SK-N-SH (cell line): ENCODE measurements around the gene CMTM2. TPM values are rescaled to one million over a fixed set of nuclear protein-coding genes. Genes with fewer than 3 reads are reported as not detected.

ENCODE experiments used
- CTCF ChIA-PET: fragments of 300-600, 350-600 bp; formaldehyde crosslinking; extraction: SDS; loops from one replicate; lab custom pipeline; 2021; lab: Yijun Ruan, JAX
- POLR2A ChIA-PET: fragments of 350-600 bp; sonication (Branson Sonifier 250); formaldehyde crosslinking; extraction: SDS; loops from one replicate; lab custom pipeline; 2020; ENCODE audit warnings: antibody characterized with exemption, inconsistent platforms; lab: Yijun Ruan, JAX
- DNase-seq: peaks from one replicate; pipeline ENCODE4 v3.0.0; 2012
- H2AFZ ChIP-seq: fragments of 200-600 bp; sonication (generic); 2 replicates; pipeline ENCODE4 v1.8.1; 2016; ENCODE audit warnings: antibody characterized with exemption, mild to moderate bottlenecking, low read depth
- H3F3A ChIP-seq: fragments of 200-600 bp; sonication (generic); replicated peaks from 2 replicates; pipeline ENCODE3; 2016; ENCODE audit warnings: antibody characterized with exemption, mild to moderate bottlenecking; ENCODE audit not compliant: insufficient read depth
- H3K27ac ChIP-seq, 2 experiments: fragments of 200-500 bp in 1 of 2; fragments of 200-600 bp in 1 of 2; sonication (Bioruptor generic) in 1 of 2; sonication (generic), shearing (Covaris generic) in 1 of 2; 2 replicates each; pipeline versions ENCODE4 v1.5.1 to v1.6.1; 2014 to 2016; ENCODE audit warnings: low read depth in 2 of 2, inconsistent platforms in 1 of 2, low read length in 1 of 2, mild to moderate bottlenecking in 1 of 2, mixed read lengths in 1 of 2
- H3K27me3 ChIP-seq: fragments of 200-600 bp; sonication (generic), shearing (Covaris generic); 2 replicates; pipeline ENCODE4 v1.6.1; 2016; ENCODE audit warnings: mixed run types; ENCODE audit not compliant: insufficient read depth
- H3K36me3 ChIP-seq, 2 experiments: fragments of 200-500 bp in 1 of 2; fragments of 200-600 bp in 1 of 2; sonication (Bioruptor generic) in 1 of 2; sonication (generic) in 1 of 2; replicated peaks in 1 of 2; 2 replicates each; pipeline versions ENCODE3 to v1.5.1; 2014 to 2016; ENCODE audit warnings: low read length in 1 of 2, mild to moderate bottlenecking in 1 of 2; ENCODE audit not compliant: insufficient read depth in 2 of 2, control insufficient read depth in 1 of 2
- H3K4me1 ChIP-seq, 2 experiments: fragments of 200-500 bp in 1 of 2; fragments of 200-600 bp in 1 of 2; sonication (Bioruptor generic) in 1 of 2; sonication (generic), shearing (Covaris generic) in 1 of 2; 2 replicates each; pipeline versions ENCODE4 v1.5.1 to v1.6.1; 2014 to 2016; ENCODE audit warnings: low read depth in 1 of 2, low read length in 1 of 2, mixed run types in 1 of 2; ENCODE audit not compliant: insufficient read depth in 2 of 2, control insufficient read depth in 1 of 2
- H3K4me2 ChIP-seq: fragments of 200-600 bp; sonication (generic), shearing (Covaris generic); 2 replicates; pipeline ENCODE4 v1.6.1; 2017; ENCODE audit warnings: mixed run types
- H3K4me3 ChIP-seq, 2 experiments: fragments of 200-500 bp in 1 of 2; fragments of 200-600 bp in 1 of 2; sonication (Bioruptor generic) in 1 of 2; sonication (generic), shearing (Covaris generic) in 1 of 2; 2 replicates each; pipeline versions ENCODE4 v1.5.1 to v1.8.1; 2014 to 2016; ENCODE audit warnings: low read depth in 2 of 2, inconsistent platforms in 1 of 2, low read length in 1 of 2, mild to moderate bottlenecking in 1 of 2, mixed read lengths in 1 of 2, moderate library complexity in 1 of 2
- H3K79me2 ChIP-seq: fragments of 200-600 bp; sonication (generic); 2 replicates; pipeline ENCODE4 v1.8.1; 2017; ENCODE audit warnings: mild to moderate bottlenecking; ENCODE audit not compliant: insufficient read depth
- H3K9ac ChIP-seq: fragments of 200-600 bp; sonication (generic); 2 replicates; pipeline ENCODE4 v1.6.1; 2017; ENCODE audit warnings: mixed run types
- H3K9me2 ChIP-seq: fragments of 200-600 bp; sonication (generic); 2 replicates; pipeline ENCODE4 v1.6.1; 2017; ENCODE audit warnings: mixed run types
- H3K9me3 ChIP-seq: fragments of 200-600 bp; sonication (generic); 2 replicates; pipeline ENCODE4 v1.6.1; 2017; ENCODE audit warnings: mixed run types, mild to moderate bottlenecking, moderate library complexity
- H4K20me1 ChIP-seq: fragments of 200-600 bp; sonication (generic); 2 replicates; pipeline ENCODE4 v1.6.1; 2017; ENCODE audit warnings: mild to moderate bottlenecking, mixed run types; ENCODE audit not compliant: insufficient read depth
- CHD2 ChIP-seq: fragments of 150-350 bp; IDR thresholded peaks from 2 replicates; pipeline ENCODE4 v1.6.1; 2018; ENCODE audit warnings: low read length; ENCODE audit not compliant: partially characterized antibody
- ELF1 ChIP-seq: IDR thresholded peaks from 2 replicates; pipeline ENCODE4 v1.4.0; 2012
- EP300 ChIP-seq, 2 experiments: IDR thresholded peaks; 2 replicates each; pipeline versions ENCODE4 v1.4.0 to v1.6.1; 2012; ENCODE audit warnings: borderline replicate concordance in 1 of 2, low read depth in 1 of 2, low read length in 1 of 2
- FOXJ3 ChIP-seq: sonication (generic); formaldehyde crosslinking; IDR thresholded peaks from 2 replicates; pipeline ENCODE4 v1.5.1; 2020; ENCODE audit warnings: mild to moderate bottlenecking, missing genetic modification reagents
- FOXM1 ChIP-seq: IDR thresholded peaks from 2 replicates; pipeline ENCODE4 v1.4.0; 2012; ENCODE audit warnings: low read depth, mild to moderate bottlenecking
- JUND ChIP-seq: IDR thresholded peaks from 2 replicates; pipeline ENCODE4 v1.4.0; 2012
- MXI1 ChIP-seq: IDR thresholded peaks from 2 replicates; pipeline ENCODE4 v1.6.1; 2012; ENCODE audit warnings: mild to moderate bottlenecking, low read depth, low read length, improper control_type of control experiment
- NFIC ChIP-seq: IDR thresholded peaks from 2 replicates; pipeline ENCODE4 v1.4.0; 2012; ENCODE audit warnings: borderline replicate concordance
- POLR2AphosphoS5 ChIP-seq: IDR thresholded peaks from 2 replicates; pipeline ENCODE4 v1.6.1; 2012; ENCODE audit warnings: low read depth, low read length
- RAD21 ChIP-seq: IDR thresholded peaks from 2 replicates; pipeline ENCODE4 v1.6.1; 2012; ENCODE audit warnings: mild to moderate bottlenecking, low read length
- SIN3A ChIP-seq: IDR thresholded peaks from 2 replicates; pipeline ENCODE4 v1.6.1; 2012; ENCODE audit warnings: low read depth, mild to moderate bottlenecking, low read length, moderate library complexity, borderline replicate concordance
- TEAD4 ChIP-seq: IDR thresholded peaks from 2 replicates; pipeline ENCODE4 v1.4.0; 2012; ENCODE audit warnings: mild to moderate bottlenecking, borderline replicate concordance; ENCODE audit not compliant: insufficient read depth
- YY1 ChIP-seq: IDR thresholded peaks from 2 replicates; pipeline ENCODE4 v1.4.0; 2012; ENCODE audit warnings: low read depth, mild to moderate bottlenecking
- ZBTB33 ChIP-seq: IDR thresholded peaks from 2 replicates; pipeline ENCODE4 v1.4.0; 2012; ENCODE audit warnings: low read depth, borderline replicate concordance
- WGBS: methylation state at CpG from one replicate; pipeline ENCODE4 v1.1.6; 2017; ENCODE audit warnings: low lambda C conversion rate; 5-methylcytosine and 5-hydroxymethylcytosine counted together
- polyA plus RNA-seq, 3 experiments: library from polyadenylated mRNA; depleted of rRNA; stranded (reverse); fragments of >200 nt; gene quantifications; 2 replicates each; pipeline ENCODE4 v1.2.3, GENCODE V29; 2012

The CMTM2 gene
- polyA plus RNA-seq, 1 of the 3 experiments (the other 2 are of a cell fraction), result not detected

DNA sequence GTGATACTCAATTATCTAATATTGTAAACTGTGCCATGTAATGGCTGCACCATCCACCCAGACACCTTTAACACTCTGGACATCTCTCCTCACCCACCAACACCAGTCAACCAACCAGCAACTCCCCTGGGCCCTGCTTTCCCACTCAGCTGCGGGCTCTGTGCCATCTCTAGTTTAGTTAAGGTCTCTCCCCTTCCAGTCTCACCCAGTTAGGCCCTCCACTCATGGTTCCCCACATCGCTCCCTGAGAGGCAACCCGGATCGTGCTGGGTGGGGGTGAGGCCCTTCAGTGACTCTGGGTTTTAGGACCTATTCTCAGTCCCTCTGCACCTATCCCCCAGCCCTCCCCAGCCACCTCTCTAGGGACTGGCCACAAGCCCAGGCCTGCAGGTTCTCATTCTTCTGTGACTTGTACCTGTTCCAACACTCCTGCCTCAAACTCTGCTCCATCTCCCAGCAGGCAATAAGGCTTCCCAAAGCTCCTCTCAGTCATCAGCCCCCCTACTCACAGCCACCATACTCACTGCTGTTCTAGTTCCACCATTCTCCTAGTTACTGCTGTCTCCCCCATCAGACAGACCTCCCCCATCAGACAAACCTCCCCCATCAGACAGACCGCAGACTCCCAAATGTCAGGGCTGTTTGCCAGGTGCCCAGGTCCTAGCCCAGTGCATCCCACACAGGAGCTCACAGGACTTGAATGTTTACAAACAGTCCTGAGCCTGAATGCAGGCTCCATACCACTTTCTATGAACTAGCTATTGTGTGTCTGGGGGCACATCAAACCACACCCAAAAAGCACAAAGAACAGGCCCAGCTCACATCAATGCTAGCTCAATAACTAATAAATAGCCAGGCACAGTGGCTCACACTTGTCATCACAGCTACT, 31.9 kb upstream of the CMTM2 start:
- H2AFZ ChIP-seq, result no peak overlapping the region
- H3K9me3 ChIP-seq, result no peaks in the 10 kb centered on the region
- TF ChIP-seq NFIC (no peak), FOXJ3 (CRISPR knock-in tag) (no peak), POLR2AphosphoS5 (no peak), CHD2 (no peak), FOXM1 (no peak), EP300 (IDR thresholded peaks at IDR 0.05; ENCODE audit: borderline replicate concordance in 1 of 2, low read depth in 1 of 2, low read length in 1 of 2) (no peak), YY1 (no peak), TEAD4 (no peak), ZBTB33 (no peak), ELF1 (no peak), SIN3A (no peak), JUND (no peak)
- H3K27ac ChIP-seq, result no peak overlapping the region
- peaks cover 3% of the 10 kb centered on the region for H3F3A ChIP-seq
- ChIA-PET POLR2A (interaction anchor here (0.6 kb wide), 1 partner anchor 25 kb away, joined by 3 read pairs; no protein-coding TSS in a partner anchor), CTCF (interaction anchor here (1.1 to 2.6 kb wide), 3 partner anchors 11 to 204 kb away, joined by 3 to 9 read pairs (median 7); partner anchors contain the start of gene DYNC1LI2)
- no peaks in the 10 kb centered on the region for H3K79me2 ChIP-seq
- no peak for DNase-seq
- H3K36me3 ChIP-seq, result peaks cover 0 to 11% of the 10 kb centered on the region in 2 experiments
- H4K20me1 ChIP-seq, result no peaks in the 10 kb centered on the region
- 99% methylated on average over 5 of the region's 5 CpGs for WGBS
- no peaks in the 10 kb centered on the region for H3K9me2 ChIP-seq
- no peaks in the 10 kb centered on the region for H3K27me3 ChIP-seq
- no peak overlapping the region for H3K4me2 ChIP-seq
- no peak overlapping the region for H3K9ac ChIP-seq
- H3K4me1 ChIP-seq, result peaks cover 19 to 20% of the 10 kb centered on the region in 2 experiments; a peak in 3 of 4 replicates
- H3K4me3 ChIP-seq, result no peak overlapping the region

- Histone ChIP-seq H4K20me1 (no peaks in the 10 kb centered on the region), H3K4me2 (peak overlapping the region; percentile 94), H3K9ac (no peak overlapping the region), H3K36me3 (peaks cover 0 to 11% of the 10 kb centered on the region in 2 experiments), H3K79me2 (peaks cover 6% of the 10 kb centered on the region), H3K4me3 (no peak overlapping the region), H3K9me3 (no peaks in the 10 kb centered on the region), H2AFZ (no peak overlapping the region), H3F3A (peaks cover 3% of the 10 kb centered on the region), H3K9me2 (no peaks in the 10 kb centered on the region), H3K4me1 (peaks cover 19 to 23% of the 10 kb centered on the region in 2 experiments; a peak in 3 of 4 replicates), H3K27me3 (no peaks in the 10 kb centered on the region), H3K27ac (no peak overlapping the region)
- 97% methylated on average over 4 of the region's 4 CpGs for WGBS
- no peak for DNase-seq
- POLR2A ChIA-PET, result interaction anchor here (0.6 kb wide), 1 partner anchor 24 kb away, joined by 3 read pairs; no protein-coding TSS in a partner anchor
- CTCF ChIA-PET, result interaction anchor here (0.9 to 2.6 kb wide), 5 partner anchors 12 to 204 kb away, joined by 3 to 9 read pairs (median 3); partner anchors contain the start of gene DYNC1LI2
- TF ChIP-seq MXI1 (no peak), RAD21 (no peak)
Measured at GRCh38 chr16:66548068-66548467, 31.2 kb upstream of the CMTM2 start.
